AG09309 (cell line): Measurements from ENCODE around the gene STAC.

Experiments
- DNase-seq: peaks from one replicate; pipeline ENCODE4 v3.0.0-alpha.2; 2010; ENCODE audit warnings: low read depth
- H3K4me3 ChIP-seq: 2 replicates; pipeline ENCODE4 v1.5.1; 2011; ENCODE audit warnings: mild to moderate bottlenecking, low read depth, low read length, moderate library complexity; ENCODE audit not compliant: control insufficient read depth
- TF ChIP-seq, protein P1 (sequence below): IDR thresholded peaks from 2 replicates; pipeline ENCODE4 v1.5.1; 2011; ENCODE audit warnings: mild to moderate bottlenecking, low read depth, low read length, inconsistent platforms; ENCODE audit not compliant: insufficient read depth, control insufficient read depth; ENCODE audit errors: missing control alignments

The STAC gene

DNA sequence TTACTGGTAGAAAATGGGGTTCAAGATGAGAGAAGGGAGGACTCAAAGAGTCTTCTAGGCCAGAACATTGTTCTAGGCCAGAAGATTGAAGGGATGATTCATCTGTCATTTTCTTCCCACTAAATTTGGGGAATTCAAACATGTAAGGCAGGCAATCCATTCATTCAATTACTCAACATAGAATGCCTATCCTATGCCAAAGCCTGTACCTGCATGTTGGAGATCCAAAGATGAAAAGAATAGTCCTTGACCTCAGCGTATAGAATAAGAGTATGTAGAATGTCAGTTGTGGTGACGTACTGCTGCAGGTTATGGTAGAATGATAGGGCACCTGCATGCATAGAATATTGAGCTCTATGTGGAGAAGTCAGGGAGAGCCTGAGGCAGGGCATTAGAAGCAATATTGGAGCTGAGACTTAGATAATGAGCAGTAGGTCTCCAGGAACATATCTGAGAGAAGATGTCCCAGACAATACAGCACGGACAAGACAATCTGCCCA, 49.7 kb downstream of the STAC start:
- H3K4me3 ChIP-seq = no peak overlapping the region
- TF ChIP-seq, protein P1, sequence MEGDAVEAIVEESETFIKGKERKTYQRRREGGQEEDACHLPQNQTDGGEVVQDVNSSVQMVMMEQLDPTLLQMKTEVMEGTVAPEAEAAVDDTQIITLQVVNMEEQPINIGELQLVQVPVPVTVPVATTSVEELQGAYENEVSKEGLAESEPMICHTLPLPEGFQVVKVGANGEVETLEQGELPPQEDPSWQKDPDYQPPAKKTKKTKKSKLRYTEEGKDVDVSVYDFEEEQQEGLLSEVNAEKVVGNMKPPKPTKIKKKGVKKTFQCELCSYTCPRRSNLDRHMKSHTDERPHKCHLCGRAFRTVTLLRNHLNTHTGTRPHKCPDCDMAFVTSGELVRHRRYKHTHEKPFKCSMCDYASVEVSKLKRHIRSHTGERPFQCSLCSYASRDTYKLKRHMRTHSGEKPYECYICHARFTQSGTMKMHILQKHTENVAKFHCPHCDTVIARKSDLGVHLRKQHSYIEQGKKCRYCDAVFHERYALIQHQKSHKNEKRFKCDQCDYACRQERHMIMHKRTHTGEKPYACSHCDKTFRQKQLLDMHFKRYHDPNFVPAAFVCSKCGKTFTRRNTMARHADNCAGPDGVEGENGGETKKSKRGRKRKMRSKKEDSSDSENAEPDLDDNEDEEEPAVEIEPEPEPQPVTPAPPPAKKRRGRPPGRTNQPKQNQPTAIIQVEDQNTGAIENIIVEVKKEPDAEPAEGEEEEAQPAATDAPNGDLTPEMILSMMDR = no peak
- DNase-seq = no peak

GRCh38 chr3:36433511-36433910, 53.2 kb downstream of the STAC start:
- TF ChIP-seq, protein P1 = no peak
- no peak overlapping the region for H3K4me3 ChIP-seq
- no peak for DNase-seq

DNA sequence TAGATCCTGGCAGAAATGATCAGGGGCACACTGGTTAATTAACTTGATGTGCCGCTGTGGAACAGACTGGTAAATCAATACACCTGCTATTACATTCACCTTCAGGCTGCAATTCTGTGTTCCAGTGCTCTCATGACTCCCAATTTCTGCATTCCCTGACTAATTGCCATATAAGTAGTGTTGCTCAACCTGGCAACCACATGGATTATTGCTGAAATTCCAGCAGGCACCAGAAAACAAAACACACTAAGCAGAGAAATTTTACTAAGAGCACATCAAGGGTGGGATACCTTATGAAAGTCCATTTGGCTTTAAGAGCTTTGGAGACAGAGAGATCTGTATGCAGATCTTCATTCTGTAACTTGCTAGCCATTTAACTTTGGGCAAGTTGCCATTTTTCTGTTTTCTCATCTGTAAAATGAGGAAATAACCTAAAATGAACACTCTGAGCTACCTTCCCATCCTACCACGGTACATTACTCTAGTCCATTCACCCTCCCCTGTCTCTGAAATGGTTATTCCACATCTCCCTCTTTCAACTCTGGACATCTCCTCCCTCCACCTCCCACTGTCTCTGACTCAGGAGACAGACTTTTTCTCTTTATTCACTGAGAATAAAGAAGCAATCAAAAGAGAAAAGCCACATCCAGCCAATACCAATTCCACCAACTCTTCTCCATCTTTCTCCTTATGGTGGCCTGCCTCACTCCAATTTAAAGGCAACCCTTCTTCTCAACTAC, 54.6 kb downstream of the STAC start:
- no peak overlapping the region for H3K4me3 ChIP-seq
- TF ChIP-seq, protein P1 = no peak
- no peak for DNase-seq

- H3K4me3 ChIP-seq = no peak overlapping the region
- DNase-seq = no peak
- TF ChIP-seq, protein P1 = no peak
Observed at GRCh38 chr3:36443028-36443686, 62.9 kb downstream of the STAC start.

- no peak for DNase-seq
- TF ChIP-seq, protein P1 = no peak
- H3K4me3 ChIP-seq = no peak overlapping the region
Observed at GRCh38 chr3:36444909-36445308, 64.6 kb downstream of the STAC start.

- no peak for DNase-seq
- TF ChIP-seq, protein P1 = no peak
- no peak overlapping the region for H3K4me3 ChIP-seq
Observed at GRCh38 chr3:36446276-36446675, 66.0 kb downstream of the STAC start.

GRCh38 chr3:36447061-36447460, 66.8 kb downstream of the STAC start:
- H3K4me3 ChIP-seq = no peak overlapping the region
- TF ChIP-seq, protein P1 = no peak
- no peak for DNase-seq
